HG03442 (cell line): ENCODE data around the gene HOXB1.

Source experiments
- ATAC-seq: cut with Tn5 transposase; IDR thresholded peaks from one replicate; pipeline ENCODE4 v1.9.1; 2021; ENCODE audit warnings: mild to moderate bottlenecking, moderate library complexity; ENCODE audit not compliant: unreplicated experiment

Gene HOXB1

DNA sequence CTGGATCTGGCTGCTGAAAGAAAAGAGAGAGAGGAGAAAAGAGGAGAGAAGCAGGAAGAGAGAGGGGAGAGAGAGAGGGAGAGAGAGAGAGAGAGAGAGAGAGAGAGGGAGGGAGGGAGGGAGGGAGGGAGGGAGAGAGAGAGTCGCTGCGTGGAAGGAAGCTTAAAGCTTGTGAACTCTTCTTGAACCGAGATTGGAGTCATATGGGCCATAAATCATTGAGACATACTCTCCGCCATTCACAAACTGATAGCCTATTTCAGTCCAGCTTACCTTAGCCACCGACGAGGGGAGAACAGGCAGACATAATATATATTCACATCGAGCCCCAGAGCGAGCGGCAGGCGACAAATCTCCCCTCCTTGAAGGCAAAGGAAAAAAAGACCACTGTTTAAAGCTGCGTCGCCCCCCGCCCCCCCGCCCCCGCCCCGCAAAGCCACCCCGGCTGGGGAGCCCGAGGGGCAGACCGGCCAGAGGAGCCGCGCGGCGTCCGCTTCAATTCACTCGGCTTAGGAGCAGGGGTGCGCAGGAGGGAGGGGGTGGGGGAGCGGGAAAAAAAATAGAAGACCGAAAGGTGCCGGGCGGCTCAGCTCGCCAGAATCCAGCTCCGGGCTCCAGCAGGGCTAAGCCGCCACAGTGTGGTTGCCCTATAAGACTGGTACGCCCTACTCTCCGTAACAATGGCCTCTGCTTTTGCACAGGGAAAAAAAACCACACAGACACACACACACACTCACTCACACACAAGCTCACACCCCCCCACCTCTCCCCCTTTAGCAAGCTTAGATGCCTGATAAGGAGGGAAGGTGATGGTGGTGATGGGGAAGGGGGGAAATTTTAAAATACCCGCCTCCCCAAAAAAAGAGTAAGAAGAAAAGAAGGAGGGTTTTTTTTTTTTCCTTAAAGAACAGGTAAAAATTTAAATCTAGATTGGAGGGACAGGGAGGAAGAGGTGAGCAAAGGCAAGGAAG, 24.7 kb upstream of the HOXB1 start:
- no peak for ATAC-seq

DNA sequence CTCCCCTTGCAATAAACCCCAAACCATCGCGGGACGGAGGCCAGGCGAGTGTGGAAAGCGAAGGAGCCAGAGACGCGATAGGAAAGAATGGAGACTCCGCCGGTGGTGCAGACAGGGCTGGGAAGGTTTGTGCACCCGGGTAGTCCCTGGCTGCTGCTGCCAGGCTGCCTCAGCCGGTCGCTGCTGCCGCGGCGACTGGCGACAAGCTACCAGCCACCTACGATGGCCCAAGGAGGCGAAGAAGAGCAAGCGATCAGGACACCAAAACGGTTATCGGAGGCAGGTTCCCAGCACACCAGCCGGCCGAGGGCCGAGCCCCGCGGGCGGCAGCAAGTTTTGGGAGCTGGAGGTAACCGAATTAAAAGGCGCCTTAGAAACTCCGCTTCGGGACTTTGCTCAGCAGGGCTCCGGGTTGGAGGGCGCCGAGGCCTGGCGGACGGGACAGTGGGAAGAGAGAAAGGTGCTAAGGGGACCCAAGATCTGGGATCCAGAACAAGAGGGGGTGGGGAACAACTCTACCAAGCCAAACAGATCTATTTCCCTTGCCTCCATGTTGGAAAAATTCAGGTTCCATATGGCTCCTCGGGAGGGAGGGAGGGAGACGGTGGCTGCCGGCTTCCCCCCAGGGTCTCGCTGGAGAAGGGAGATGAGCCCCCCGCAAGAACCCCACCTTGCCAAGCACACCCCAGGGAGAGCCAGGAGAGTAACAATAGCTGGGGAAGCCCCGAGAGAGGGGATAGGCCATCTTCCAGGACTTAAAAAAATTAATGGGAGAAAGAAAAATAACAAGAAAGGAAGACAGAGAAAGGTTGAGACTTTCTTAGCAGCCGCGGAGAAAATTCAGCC, 23.8 kb upstream of the HOXB1 start:
- no peak for ATAC-seq

DNA sequence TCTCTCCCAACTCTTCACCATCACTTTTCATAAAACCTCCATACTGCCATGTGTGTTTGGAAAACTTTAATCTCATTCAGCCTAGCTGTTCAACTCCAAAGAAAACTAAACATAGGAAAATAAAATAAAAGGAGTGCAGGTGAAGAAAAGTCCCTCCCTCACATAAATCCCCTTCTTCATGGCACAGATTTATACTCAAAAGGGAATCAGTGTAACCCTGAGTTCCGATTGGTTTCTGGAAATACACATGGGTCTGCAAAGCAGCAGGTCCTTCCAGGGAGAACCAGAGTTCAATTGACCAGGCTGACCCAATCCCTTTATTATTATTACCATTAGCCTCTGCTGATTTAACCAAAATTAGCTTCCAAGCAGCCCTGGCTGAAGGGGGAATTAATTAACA, 23.0 kb upstream of the HOXB1 start:
- no peak for ATAC-seq

DNA sequence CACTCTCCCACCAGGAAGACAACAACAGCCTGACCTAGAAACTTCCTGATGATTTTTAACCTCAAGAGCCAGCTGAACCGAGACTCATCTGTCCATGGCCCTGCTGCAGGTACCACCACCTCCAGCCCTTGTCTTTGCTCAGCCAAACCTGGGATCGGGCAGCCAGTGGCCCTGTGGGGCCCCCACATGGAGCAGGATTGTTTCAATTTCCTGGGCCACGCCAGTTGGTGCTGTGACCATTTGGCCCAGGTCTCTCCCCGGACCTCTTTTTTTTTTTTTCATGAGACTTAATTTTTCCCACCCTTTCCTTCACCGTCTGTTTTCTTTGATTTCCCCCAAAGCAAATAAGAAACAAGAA, 22.4 kb upstream of the HOXB1 start:
- ATAC-seq, result no peak

DNA sequence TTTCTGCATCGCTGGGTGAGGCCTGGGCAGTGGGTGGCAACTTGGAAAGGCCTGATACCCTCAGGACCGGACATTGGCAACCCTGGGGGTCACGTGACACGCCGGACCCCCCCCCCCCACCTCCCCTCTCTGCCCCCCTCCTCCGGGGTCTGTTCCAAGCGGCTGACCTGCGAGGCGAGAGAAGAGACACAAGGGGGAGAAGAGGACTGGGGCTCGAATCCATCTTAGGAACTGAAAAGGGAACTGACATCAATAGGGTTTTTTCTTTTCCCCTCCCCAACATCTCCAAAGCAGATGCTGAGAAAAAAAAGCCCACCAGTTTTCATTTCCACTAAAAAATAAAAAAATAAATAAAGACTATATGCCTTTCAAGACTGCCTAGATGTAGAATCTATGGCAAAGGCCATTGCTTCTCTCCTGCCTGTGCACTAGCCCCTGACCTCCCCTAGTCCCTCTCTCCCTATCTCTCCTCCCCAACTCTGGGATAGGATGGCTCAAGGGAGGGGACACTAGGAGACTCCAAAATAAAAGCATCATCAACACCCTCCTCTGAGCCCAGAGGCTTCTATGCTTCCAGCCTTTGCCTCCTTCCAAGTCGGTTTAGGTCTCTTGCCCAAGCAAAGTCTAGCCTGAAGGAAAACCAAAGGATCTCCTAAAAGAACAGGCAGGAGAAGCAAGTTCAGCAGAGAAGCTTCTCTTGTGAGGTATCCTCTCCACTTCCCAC, 21.8 kb upstream of the HOXB1 start:
- no peak for ATAC-seq

DNA sequence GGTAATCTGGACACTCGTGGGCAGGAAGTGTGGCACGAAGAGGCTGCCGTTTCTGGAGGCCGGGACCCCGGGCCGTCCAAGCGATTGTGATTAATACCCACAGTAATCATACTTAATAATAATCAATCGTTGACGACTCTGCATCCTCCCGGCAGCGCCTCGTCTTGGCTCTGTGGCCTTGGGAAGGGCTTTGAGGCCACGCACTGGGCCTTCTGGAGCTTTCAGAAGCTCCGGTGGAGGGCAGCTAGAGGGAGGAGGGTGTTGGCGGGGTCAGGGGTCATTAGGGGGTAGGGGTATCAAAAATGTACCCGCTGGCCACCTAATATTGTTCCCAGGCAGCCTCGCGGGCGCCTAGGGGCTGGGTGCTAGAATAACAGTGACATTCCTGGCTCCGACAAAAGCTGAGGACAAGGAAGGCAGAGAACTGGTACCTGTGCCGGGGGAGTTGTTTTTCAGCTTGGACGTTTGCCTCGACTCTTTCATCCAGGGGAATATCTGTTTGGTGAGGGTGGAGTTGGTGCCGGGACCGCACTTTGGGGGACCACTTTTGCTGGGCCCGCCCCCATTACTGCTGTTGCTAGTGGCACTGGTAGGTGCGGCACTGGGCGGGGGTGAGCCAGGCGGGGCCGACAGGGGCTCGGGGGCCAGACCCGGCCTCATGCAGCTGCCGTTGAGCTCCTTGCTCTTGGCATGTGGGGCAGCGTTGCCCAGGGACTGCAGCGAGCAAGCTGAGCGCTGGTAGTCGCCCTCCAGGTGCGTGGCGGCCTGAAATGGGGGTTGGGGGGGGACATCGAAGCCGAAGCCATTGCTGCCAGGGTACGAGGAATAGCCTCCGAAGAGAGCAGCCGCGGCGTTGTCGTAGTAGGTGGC, 21.0 kb upstream of the HOXB1 start:
- no peak for ATAC-seq

DNA sequence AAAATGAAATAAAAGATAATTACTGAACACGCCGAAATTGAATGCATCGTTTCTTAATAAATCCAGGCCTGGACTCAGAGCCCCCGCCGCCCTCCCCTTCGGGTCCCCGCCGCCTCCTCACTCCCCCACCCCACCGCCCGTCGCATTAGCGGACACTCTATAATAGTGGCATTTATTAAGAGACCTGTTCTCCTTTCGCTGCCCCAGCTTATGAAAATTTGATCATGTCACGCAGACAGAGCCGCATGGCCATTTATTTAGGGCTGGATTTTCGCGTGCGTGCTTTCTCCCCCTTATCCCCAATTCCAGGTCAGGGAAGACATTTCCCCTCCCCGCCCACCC, 20.4 kb upstream of the HOXB1 start:
- no peak for ATAC-seq

DNA sequence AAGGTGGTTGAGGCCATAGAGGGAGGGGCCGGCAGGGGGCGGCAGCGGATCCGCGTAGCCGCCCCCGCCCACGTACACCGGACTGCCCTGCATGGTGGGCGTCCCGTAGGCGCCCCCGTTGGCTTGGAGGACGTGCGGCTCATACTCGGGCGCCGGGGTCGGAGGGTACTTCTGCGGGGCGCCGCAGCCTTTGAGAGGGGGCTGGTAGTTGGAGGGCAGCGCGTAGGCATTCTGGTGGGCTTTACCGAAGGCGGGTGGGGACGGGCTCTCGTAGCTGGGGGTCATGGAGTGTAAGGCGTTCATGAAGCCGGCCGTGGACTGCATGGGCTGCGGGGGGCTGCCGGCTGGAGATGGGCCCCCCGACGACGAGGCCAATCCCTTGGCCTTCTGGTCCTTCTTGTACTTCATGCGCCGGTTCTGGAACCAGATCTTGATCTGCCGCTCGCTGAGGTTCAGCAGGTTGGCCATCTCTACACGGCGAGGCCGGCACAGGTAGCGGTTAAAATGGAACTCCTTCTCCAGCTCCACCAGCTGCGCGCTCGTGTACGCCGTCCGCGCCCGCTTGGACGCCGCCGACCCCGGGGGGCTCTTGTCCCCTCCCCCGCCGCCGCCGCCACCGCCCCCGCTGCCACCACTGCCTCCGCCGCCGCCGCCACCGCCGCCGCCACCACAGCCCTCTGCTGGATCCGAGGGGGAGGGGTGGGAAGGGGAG, 19.8 kb upstream of the HOXB1 start:
- ATAC-seq, result no peak

DNA sequence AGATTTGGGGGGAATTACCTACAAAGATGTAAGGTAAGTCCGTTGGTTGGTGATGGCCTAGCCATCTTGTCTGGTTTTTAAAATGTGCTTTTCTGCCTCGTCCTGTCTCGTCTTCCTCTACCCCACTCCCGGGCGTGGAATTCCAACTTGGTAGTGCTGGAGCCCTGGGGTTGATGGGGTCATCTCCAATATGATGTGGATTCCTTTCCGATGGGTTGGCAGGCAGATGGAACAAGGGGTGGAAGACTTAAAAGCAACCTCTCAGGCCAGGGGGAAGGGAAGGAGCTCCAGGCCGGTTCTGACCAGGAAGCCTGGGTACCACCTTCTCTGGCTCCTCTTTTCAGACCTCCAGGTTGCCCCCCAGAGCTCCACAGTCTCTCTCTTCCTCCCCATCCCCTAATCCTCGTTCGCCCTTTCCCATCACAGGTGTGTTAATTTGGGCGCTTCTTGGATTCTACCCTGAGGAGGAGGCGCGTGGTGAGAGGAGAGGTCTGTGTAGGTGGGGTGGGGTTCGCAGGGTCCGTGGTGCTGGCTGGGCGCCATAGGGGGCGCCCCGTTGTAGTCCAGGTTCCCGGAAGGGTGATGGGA, 19.2 kb upstream of the HOXB1 start:
- ATAC-seq, result no peak

DNA sequence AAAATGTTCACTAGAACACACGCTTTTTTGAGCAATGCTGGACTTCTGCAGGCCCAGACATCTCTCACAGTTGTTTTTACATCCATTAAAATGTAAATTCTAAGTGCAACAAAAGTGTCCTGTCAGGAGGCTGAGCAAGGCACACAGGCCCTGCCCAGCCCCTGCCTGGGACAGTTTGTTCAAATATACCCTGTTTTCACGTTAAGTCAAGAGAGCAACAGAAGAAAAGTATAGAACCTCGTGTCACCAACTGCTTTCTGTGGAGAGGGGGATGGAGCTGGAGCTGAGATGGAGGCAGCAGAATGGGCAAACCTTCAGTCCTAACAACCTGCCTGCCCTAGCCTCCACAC, 18.4 kb upstream of the HOXB1 start:
- no peak for ATAC-seq

DNA sequence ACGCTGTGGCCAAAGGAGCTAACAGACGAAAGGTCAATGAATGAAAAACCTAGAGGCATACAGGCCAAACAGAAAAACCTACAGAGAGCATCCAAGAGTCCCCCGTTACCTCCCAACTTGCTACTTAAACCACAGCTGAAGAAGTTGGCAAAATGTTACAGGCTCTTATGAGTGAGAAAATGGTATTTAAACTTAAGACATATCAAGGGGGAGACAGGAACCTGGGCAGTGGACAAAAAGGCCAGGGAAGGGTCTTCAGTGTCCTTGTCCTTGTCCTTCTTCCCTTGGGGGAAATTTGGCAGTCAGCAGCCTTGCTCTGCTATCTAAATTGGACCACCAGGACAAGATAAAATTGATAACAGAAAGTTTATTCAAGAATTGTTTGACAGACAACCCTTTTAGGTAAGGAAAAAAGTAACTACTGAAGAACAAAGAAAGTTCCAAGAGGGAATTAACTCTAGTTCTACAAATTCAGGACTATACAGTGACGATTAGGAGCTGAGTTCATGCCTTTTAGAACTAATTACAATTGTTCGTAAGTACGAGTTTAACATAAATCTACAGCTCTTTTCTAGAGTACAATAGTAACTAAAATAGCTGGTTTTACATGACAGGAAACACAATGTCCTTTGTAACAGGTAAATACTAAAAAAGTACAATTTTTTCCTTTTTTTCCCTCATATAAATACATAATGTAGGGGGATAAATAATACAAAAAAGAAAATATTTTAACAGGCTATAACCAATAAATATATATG, 17.9 kb upstream of the HOXB1 start:
- ATAC-seq, result no peak

DNA sequence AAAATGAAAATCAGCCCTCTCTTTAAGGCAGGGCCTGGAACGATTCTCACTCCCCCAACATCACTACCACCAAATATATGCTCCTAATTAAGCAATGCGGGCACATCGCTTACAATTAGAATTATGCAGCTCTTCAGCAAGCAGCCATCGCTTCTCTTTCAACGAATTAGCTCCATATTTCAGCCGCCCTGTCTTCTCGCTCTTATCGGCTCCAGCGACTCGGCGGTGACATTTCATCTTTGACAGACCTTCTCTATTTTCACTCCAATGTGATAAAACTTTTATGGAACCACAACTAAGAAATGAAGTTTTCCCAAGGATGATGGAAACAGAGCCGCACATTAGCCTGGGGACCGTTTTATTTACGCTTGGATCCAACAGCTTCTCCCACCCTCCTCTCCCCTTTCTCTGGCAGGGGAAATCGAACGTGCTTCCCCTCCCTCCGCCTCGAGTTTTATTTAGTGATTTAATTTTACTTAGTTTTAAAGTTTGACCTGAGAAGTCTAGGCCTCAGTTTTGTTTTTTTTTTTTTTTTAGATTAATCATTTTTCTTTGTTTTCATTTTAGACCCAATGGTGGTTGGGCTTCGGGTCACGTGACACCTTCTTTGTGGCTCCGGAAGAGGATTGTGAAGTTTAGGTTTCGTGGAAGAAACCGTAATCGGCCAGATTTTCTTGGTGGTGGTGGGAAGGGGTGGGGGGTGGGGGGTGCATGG, 17.2 kb upstream of the HOXB1 start:
- ATAC-seq, result no peak

DNA sequence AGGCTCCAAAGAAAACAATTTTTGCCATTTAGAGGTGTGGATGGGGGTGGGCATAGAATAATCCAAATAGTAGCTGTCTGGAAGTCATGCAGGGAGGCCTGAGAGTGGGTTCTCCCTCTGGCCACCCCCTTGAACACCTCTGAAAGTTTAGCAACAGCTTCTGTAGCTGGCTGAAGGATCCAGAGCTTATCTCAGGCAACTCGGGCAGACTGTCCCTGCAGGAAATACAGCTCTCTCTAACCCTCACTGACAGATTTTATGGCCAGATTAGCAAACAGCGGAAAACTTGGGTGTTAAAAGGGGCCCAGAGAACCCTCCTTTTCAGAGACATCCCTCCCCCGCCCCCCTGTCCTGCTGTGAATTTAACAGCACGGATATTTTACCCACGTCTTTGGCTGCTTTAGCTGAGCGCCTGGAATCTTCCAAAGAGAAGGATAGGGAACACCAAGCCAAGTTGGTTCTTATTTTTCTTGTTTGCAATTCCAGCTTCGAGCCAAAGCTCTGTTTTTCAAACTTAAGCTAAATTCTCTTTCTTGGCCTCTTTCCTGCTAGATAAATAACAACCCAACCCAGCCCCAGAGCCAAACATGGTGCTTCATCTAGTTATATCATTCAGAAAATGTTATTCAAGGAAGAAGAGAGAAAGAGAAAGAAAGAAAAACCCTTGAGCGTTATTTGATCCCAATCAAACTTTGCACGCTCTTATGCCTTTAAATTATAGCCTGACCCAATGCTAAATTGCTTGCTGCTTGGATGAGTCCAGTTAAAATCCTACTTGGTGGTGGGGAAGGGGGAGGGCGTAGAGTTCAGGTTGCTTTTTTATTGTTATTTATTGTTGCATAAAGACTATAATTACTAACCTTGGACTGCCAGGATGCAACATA, 16.4 kb upstream of the HOXB1 start:
- no peak for ATAC-seq

DNA sequence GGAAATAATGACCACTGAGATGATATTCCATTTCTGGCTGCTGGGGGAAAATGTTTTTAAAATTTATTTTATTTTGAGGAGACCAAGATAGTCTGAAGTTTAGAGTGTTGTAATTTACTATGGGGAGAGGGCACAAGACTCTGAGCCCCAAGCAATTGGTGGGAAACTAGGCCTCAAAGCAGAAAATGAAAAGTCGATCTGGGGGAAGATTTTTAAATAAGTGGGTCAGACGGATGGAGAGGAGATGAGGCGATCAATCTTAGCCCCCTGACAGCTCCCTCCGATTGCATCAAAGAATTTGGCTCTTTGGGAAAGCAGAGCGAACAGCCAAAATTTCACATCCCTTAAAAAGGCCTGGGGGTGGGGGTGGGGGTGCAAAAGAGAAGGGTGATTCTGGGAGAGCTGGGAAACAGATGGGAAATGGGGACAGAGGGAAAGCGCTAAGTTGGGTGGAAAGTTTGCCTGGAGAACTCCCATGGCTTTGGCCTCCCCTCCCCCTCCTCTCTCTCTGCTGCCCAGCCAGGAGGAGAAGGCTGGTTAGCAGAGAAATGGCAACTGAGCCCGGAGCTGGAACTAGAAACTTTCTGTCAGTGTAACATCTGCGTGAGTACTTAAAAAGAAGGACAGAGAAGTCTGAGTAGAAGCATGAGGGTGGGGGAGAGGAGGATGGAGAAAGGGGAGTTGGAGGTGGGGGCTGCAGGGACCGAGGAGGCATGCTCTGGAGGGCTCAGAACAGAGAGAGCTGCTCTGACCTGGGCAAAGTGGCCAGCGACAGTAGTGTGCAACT, 15.5 kb upstream of the HOXB1 start:
- ATAC-seq, result no peak

DNA sequence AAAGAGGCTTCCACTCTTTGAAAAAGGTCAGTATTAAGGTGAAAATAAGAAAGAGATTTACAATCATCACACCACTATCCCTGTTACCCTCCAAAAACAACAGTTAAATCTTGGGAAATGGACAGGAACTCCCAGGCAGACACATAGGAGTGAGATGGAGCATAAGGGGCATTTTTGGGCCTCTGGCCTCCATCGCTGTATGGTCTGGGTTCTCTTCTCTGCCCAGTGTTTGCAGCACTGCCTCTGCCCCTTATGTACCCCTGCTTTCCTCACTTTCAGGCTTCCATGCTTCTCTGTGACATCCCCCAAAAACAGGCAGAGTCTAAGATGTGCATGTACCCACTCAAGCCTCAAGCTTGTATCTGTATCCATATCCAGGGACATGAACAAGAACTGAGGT, 14.7 kb upstream of the HOXB1 start:
- ATAC-seq, result no peak

DNA sequence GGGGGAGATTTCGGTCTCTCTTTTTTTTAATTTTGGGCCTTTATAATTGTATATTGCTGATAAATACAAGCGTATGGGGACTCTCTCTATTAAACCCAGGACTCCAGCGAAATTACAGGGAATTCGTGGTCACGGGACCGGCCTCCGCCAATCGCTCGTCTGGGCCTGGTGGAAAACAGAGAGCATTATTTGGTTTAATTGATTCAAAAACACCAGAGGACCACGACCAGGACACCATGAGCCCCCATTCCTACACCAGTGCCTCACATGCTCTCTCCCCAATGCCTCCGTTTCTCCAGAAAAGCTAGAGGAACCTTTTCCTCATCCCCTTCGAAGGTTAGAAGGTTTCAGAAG, 14.2 kb upstream of the HOXB1 start, which contains the start of gene HOXB2:
Gene HOXB2, minus strand, starts transcription at position 88 of the 354 bp plus-strand sequence. CDS start 198 bp downstream, outside the sequence.
- no peak for ATAC-seq
